ENCODE measurements around the gene KDM3A.
"Not testable (repeated sequence)": the region's sequence is repeated elsewhere in the genome, so short reads cannot be mapped to it uniquely, and the experiment has no call there.

Gene KDM3A

DNA sequence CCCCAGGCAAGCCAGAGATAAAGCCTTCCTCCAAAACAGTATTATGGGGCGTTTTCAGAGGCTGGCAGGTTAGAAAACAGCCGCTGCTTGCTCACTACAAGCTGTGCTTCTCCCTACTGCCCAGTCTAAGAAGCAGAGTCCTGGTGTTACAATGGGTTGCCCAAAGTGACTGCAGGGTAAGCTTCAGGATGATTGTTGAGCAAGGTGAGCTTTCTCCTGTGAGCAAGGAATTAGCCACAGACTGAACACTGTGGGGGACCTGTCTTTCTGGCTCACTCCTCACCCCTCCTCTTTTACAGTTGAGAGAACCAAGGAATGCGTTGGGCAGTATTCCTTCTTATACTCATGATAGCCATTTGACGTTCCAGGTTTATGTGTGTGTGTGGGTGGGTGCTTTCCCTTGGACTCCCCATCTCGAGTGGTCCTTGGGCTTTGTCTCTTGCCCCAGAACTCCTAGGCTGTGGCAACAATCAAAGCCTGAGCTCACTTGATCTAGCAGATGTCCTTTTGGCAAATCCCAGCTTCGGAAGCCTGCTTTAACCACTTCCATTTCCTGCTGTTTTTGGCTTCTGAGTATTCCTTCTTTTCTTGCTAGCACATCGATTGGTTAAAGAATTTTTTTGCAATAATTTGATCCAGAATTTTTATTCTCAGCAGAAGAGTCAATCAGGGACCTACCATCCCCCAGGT is 47.5 kb downstream of the KDM3A start:
- ChIA-PET CTCF (no interaction called here), POLR2A (ENCODE audit: low non-redundant PET) (no interaction called here)
- no peak for DNase-seq (ENCODE audit: low spot score)
- TF ChIP-seq, protein P1, sequence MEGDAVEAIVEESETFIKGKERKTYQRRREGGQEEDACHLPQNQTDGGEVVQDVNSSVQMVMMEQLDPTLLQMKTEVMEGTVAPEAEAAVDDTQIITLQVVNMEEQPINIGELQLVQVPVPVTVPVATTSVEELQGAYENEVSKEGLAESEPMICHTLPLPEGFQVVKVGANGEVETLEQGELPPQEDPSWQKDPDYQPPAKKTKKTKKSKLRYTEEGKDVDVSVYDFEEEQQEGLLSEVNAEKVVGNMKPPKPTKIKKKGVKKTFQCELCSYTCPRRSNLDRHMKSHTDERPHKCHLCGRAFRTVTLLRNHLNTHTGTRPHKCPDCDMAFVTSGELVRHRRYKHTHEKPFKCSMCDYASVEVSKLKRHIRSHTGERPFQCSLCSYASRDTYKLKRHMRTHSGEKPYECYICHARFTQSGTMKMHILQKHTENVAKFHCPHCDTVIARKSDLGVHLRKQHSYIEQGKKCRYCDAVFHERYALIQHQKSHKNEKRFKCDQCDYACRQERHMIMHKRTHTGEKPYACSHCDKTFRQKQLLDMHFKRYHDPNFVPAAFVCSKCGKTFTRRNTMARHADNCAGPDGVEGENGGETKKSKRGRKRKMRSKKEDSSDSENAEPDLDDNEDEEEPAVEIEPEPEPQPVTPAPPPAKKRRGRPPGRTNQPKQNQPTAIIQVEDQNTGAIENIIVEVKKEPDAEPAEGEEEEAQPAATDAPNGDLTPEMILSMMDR (conservative IDR thresholded peaks at IDR 0.05; ENCODE audit: low read depth), result no peak
- no peak overlapping the region for H3K27ac ChIP-seq

GRCh38 chr2:86489542-86489941 is 48.4 kb downstream of the KDM3A start:
- DNase-seq (ENCODE audit: low spot score), result no peak
- H3K27ac ChIP-seq, result no peak overlapping the region
- CTCF ChIA-PET, result interaction anchor here (0.5 kb wide), 1 partner anchor 15 kb away, joined by 6 read pairs; no protein-coding TSS in a partner anchor
- TF ChIP-seq, protein P1 (conservative IDR thresholded peaks at IDR 0.05; ENCODE audit: low read depth), result no peak
- POLR2A ChIA-PET (ENCODE audit: low non-redundant PET), result no interaction called here

DNA sequence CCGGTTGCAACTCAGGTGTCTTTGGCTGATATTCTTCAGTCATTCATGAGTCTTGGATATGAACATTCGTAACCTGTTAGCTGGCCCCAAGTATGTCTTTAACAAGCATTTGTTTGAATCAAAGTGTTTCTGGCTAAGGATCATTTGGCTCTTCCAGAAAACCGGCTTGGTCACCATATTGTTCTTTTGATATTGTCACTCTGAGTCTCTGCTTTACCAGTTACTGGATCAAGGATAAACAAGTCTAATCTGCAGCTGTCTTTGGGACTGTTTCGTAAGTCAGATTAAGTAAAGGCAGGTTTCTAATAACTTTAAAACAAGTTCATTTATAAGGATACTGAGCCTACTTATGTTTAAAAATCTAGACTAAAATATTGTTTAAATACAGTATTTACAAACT is 49.1 kb downstream of the KDM3A start:
- CTCF ChIA-PET, result interaction anchor here (0.5 kb wide), 1 partner anchor 16 kb away, joined by 6 read pairs; no protein-coding TSS in a partner anchor

DNA sequence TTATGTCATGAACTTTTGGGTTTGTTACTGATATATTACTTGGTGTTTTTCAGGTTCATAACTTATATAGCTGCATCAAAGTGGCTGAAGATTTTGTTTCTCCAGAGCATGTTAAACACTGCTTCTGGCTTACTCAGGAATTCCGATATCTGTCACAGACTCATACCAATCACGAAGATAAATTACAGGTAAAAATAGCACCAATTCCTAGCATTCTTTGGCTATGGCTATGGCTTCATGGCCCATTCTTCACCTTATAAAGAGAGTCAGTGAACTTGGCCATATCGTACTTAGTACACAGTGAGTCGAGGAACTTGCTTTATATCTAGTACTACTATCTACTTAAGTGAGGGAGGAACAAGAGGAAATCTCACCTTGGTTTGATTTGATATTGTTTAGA is 49.9 kb downstream of the KDM3A start:
- H3K27ac ChIP-seq, result no peak overlapping the region
- TF ChIP-seq, protein P1 (conservative IDR thresholded peaks at IDR 0.05; ENCODE audit: low read depth), result no peak
- ChIA-PET POLR2A (ENCODE audit: low non-redundant PET) (no interaction called here), CTCF (no interaction called here)
- DNase-seq (ENCODE audit: low spot score), result no peak

More for the DNA sequence above, 49.1 kb downstream of the KDM3A start:
- no peak overlapping the region for H3K27ac ChIP-seq
- TF ChIP-seq, protein P1 (conservative IDR thresholded peaks at IDR 0.05; ENCODE audit: low read depth), result no peak
- no peak for DNase-seq (ENCODE audit: low spot score)
- POLR2A ChIA-PET (ENCODE audit: low non-redundant PET), result no interaction called here

- no peak overlapping the region for H3K27ac ChIP-seq
- TF ChIP-seq, protein P1 (conservative IDR thresholded peaks at IDR 0.05; ENCODE audit: low read depth), result no peak
- POLR2A ChIA-PET (ENCODE audit: low non-redundant PET), result no interaction called here
- no peak for DNase-seq (ENCODE audit: low spot score)
- CTCF ChIA-PET, result no interaction called here
Observed at GRCh38 chr2:86492048-86492453, 50.9 kb downstream of the KDM3A start.

DNA sequence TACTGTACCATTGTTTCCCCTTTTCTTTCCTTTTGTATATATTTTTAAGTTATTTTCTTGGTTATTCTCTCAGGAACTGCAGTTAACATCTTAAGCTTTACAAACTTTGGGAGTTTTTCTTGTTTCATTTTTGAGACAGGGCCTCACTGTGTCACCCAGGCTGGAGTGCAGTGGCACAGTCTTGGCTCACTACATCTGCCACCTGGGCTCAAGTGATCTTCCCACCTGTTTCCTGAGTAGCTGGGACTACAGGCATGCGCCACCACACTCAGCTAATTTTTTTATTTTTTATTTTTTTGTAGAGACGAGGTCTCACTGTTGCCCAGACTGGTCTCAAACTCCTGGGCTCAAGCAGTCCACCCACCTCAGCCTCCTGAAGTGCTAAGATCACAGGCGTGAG is 55.2 kb downstream of the KDM3A start:
- CTCF ChIA-PET, result interaction anchor here (1.0 kb wide), 1 partner anchor 23 kb away, joined by 3 read pairs; no protein-coding TSS in a partner anchor
- H3K27ac ChIP-seq; DNase-seq (ENCODE audit: low spot score); POLR2A ChIA-PET (ENCODE audit: low non-redundant PET): not testable (repeated sequence)

DNA sequence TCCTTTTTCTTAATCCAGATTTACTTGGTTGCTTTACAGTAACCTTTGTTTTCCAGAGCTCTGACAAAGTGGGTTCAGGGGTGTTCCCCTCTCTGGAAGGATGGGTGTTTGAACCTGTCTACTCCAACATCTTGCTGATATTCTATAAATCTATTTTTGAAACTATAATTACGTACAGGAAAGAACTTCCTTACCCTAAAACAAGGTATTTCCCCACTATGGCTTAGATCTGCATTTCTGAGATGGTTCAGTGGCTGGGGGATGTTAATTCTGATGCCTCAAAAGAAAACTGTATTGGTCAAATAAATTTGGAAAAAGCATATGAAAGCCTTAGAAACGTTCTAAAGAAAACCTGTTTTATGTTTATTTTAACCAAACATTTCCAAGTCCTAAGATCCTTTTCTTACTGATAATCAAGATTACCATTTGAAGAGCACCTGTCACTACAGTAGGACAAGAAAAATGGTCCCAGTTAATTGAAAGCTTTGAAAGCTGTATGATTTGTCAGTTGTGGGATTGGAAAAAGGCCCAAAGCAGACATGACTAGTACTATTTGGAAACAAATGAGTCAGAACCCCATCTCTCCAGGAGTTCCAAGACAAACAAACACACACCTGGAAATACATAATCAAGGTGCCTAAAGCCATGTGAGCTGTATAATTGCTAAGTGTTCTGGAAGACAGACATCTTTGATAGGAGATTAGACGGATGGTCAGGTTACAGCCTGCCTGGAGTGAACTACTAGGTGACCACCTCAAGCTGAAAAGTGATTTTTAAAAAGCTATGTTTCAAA is 57.5 kb downstream of the KDM3A start:
- TF ChIP-seq, protein P1 (conservative IDR thresholded peaks at IDR 0.05; ENCODE audit: low read depth), result no peak
- H3K27ac ChIP-seq, result no peak overlapping the region
- CTCF ChIA-PET, result no interaction called here
- DNase-seq (ENCODE audit: low spot score), result peak; percentile 79
- POLR2A ChIA-PET (ENCODE audit: low non-redundant PET), result no interaction called here

Measured in RWPE1 (cell line).